NCI-H345 treated with DMSO at 0.1 percent for 48 hours (cell line): Measurements from ENCODE around the gene MPEG1.

ENCODE experiments used
- DNase-seq: peaks from one replicate; lab custom pipeline; 2025; ENCODE audit not compliant: unreplicated experiment; lab: John Stamatoyannopoulos, UW

Gene MPEG1

GRCh38 chr11:59188954-59189353, 23.8 kb downstream of the MPEG1 start:
- no peak for DNase-seq

GRCh38 chr11:59187587-59187986, 25.1 kb downstream of the MPEG1 start:
- DNase-seq, result no peak

GRCh38 chr11:59187035-59187434, 25.7 kb downstream of the MPEG1 start:
- no peak for DNase-seq

- no peak for DNase-seq
Measured at GRCh38 chr11:59186130-59186594, 26.6 kb downstream of the MPEG1 start.

GRCh38 chr11:59185386-59185945, 27.3 kb downstream of the MPEG1 start:
- DNase-seq, result no peak

GRCh38 chr11:59184691-59185339, 27.9 kb downstream of the MPEG1 start:
- no peak for DNase-seq

GRCh38 chr11:59183771-59184170, 29.0 kb downstream of the MPEG1 start:
- no peak for DNase-seq

- DNase-seq, result no peak
Measured at GRCh38 chr11:59182457-59183151, 30.1 kb downstream of the MPEG1 start.

- no peak for DNase-seq
Measured at GRCh38 chr11:59181746-59182456, 30.8 kb downstream of the MPEG1 start.

GRCh38 chr11:59180907-59181306, 31.8 kb downstream of the MPEG1 start:
- no peak for DNase-seq

GRCh38 chr11:59180168-59180776, 32.5 kb downstream of the MPEG1 start:
- DNase-seq, result no peak

GRCh38 chr11:59179121-59179520, 33.6 kb downstream of the MPEG1 start:
- DNase-seq, result no peak

GRCh38 chr11:59178402-59178801, 34.3 kb downstream of the MPEG1 start:
- DNase-seq, result no peak

- no peak for DNase-seq
Measured at GRCh38 chr11:59176330-59176729, 36.4 kb downstream of the MPEG1 start.

GRCh38 chr11:59175091-59175501, 37.6 kb downstream of the MPEG1 start:
- no peak for DNase-seq

GRCh38 chr11:59174664-59175033, 38.1 kb downstream of the MPEG1 start:
- no peak for DNase-seq

GRCh38 chr11:59173964-59174663, 38.6 kb downstream of the MPEG1 start:
- no peak for DNase-seq

GRCh38 chr11:59173080-59173963, 39.4 kb downstream of the MPEG1 start:
- no peak for DNase-seq

GRCh38 chr11:59172345-59173079, 40.2 kb downstream of the MPEG1 start:
- no peak for DNase-seq
